Gastrocnemius medialis (tissue), 4 donors: ENCODE results near the gene LCK. TPM values are rescaled to one million over a fixed set of nuclear protein-coding genes. Genes with fewer than 3 reads are reported as not detected.
A peak's percentile ranks its signal among the peaks of the same experiment; 100 is the strongest.

Experiments
- ATAC-seq, 2 donors: fragments of 150-250 bp; one replicate each; pipeline ENCODE4 v1.9.1; 2016
- DNase-seq, 2 donors: peaks; one replicate each; pipeline ENCODE4 v3.0.0-alpha.2; 2019
- H3K27ac ChIP-seq, 4 donors: fragments of 200-600 bp; sonication (generic); 1 replicate in 1 of 4; 2 replicates in 3 of 4; pipeline ENCODE4 v1.5.1; 2016 to 2018; ENCODE audit warnings: mild to moderate bottlenecking in 2 of 4, moderate library complexity in 1 of 4
- H3K27me3 ChIP-seq, 3 donors: fragments of 200-600 bp; sonication (generic) in 2 of 3; 1 replicate in 1 of 3; 2 replicates in 2 of 3; pipeline versions ENCODE4 v1.5.1 to v1.6.0; 2016 to 2019; ENCODE audit warnings: mild to moderate bottlenecking in 1 of 3, moderate library complexity in 1 of 3
- H3K36me3 ChIP-seq, 2 donors: fragments of 200-600 bp; sonication (generic) in 1 of 2; one replicate each; pipeline ENCODE4 v1.5.1; 2017 to 2018
- H3K4me1 ChIP-seq, 2 donors: fragments of 200-600 bp; sonication (generic) in 1 of 2; one replicate each; pipeline ENCODE4 v1.5.1; 2016 to 2017; ENCODE audit warnings: mild to moderate bottlenecking in 2 of 2
- H3K4me3 ChIP-seq, 4 donors: fragments of 200-600 bp; sonication (generic) in 3 of 4; 1 replicate in 1 of 4; 2 replicates in 3 of 4; pipeline ENCODE4 v1.5.1; 2016 to 2019; ENCODE audit warnings: mild to moderate bottlenecking in 2 of 4
- H3K9me3 ChIP-seq, 3 donors: fragments of 200-600 bp; sonication (generic) in 2 of 3; 1 replicate in 1 of 3; 2 replicates in 2 of 3; pipeline ENCODE4 v1.5.1; 2016 to 2019
- POLR2A ChIP-seq, 2 donors: fragments of 450-650 bp; IDR thresholded peaks; one replicate each; pipeline ENCODE4 v1.6.1; 2017; ENCODE audit warnings: antibody characterized with exemption in 2 of 2, mild to moderate bottlenecking in 2 of 2, moderate library complexity in 2 of 2
- in situ Hi-C, 4 donors: fragments of 200-750 bp; cut with MboI; loops; one replicate each; pipeline versions ENCODE4 v1.15.0 to v1.8.0; 2017; ENCODE audit warnings: low sequenced_read_pairs in 4 of 4
- intact Hi-C: fragments of 100-400 bp; cut with DNase I; formaldehyde crosslinking; loops from one replicate; pipeline ENCODE4 v1.15.1; 2023; ENCODE audit warnings: low total_unique reads
- total RNA-seq, 4 donors: library from RNA; depleted of rRNA; stranded (reverse); fragments of >200 nt; gene quantifications; one replicate each; pipeline versions ENCODE4 v1.1.0 to v1.2.3, GENCODE V29; 2016
- TF ChIP-seq, protein P1 (sequence below), 5 experiments: fragments of 450-650 bp in 3 of 5; fragments of 200-600 bp in 2 of 5; sonication (generic) in 2 of 5; IDR thresholded peaks in 4 of 5; conservative IDR thresholded peaks in 1 of 5; 1 replicate in 4 of 5; 2 replicates in 1 of 5; pipeline ENCODE4 v1.5.1; 2016 to 2019; ENCODE audit warnings: antibody characterized with exemption in 5 of 5, mild to moderate bottlenecking in 3 of 5, moderate library complexity in 3 of 5

Gene LCK
- total RNA-seq, 4 donors from 2014 or later, result 0.66 to 1.6 TPM; not detected in 2

DNA sequence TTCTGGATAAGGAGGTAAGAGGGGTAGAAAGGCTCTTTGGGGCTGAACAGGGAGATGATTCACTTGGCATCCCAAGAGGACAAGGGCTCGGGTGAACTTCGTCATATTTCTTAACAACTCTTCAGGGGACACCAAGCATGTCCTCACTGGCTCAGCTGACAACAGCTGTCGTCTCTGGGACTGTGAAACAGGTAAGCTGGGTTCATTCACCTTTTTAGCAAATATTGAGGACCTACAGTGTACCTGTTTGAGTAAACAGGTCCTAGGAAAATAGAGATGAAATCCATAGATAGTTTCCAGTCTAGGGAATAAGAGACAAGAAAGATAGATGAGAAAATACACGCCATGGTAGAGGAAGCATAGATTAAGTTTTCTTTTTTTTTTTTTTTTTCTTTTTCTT lies 26.8 kb upstream of the LCK start:
- H3K4me1 ChIP-seq, result peaks cover 23 to 28% of the 10 kb centered on the region in 2 donors
- H3K27ac ChIP-seq, result peak overlapping the region in 3 of 4 donors; percentile 87 to 97 (median 91)
- H3K27me3 ChIP-seq, result no peaks in the 10 kb centered on the region
- intact Hi-C loops, result loop anchor here (10.0 kb wide), 1 partner anchor 119 kb away; the partner anchor contains the start of gene KPNA6
- no peaks in the 10 kb centered on the region for H3K9me3 ChIP-seq
- DNase-seq (no peak), ATAC-seq (no peak)
- H3K36me3 ChIP-seq, result peaks cover 3 to 62% of the 10 kb centered on the region in 2 donors
- TF ChIP-seq POLR2A (IDR thresholded peaks at IDR 0.05), result no peak
- TF ChIP-seq, protein P1, sequence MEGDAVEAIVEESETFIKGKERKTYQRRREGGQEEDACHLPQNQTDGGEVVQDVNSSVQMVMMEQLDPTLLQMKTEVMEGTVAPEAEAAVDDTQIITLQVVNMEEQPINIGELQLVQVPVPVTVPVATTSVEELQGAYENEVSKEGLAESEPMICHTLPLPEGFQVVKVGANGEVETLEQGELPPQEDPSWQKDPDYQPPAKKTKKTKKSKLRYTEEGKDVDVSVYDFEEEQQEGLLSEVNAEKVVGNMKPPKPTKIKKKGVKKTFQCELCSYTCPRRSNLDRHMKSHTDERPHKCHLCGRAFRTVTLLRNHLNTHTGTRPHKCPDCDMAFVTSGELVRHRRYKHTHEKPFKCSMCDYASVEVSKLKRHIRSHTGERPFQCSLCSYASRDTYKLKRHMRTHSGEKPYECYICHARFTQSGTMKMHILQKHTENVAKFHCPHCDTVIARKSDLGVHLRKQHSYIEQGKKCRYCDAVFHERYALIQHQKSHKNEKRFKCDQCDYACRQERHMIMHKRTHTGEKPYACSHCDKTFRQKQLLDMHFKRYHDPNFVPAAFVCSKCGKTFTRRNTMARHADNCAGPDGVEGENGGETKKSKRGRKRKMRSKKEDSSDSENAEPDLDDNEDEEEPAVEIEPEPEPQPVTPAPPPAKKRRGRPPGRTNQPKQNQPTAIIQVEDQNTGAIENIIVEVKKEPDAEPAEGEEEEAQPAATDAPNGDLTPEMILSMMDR (IDR thresholded peaks at IDR 0.05 in 4 of 5, conservative IDR thresholded peaks at IDR 0.05 in 1 of 5), result no peak
- in situ Hi-C loops, result no loop called here
- no peak overlapping the region for H3K4me3 ChIP-seq

DNA sequence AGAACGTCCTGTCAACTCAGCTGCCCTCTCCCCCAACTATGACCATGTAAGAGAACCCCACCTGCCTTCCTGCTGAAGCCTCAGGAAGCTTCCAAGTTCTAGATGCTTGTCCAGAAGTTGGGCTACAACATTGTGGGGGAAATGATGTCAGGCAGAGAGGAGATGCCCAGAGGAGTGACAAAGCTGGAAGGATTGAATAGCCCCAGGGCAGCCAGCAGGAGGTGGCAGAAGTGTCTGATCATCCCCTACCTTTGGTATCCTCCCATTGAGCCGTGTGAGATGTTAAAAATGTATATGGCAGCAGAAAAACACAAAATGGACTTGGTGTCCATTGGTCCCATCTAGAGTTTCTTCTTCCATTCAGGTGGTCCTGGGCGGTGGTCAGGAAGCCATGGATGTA lies 22.3 kb upstream of the LCK start:
- Histone ChIP-seq H3K9me3 (no peaks in the 10 kb centered on the region), H3K4me3 (no peak overlapping the region), H3K4me1 (peaks cover 3 to 12% of the 10 kb centered on the region in 2 donors), H3K36me3 (peaks cover 3 to 95% of the 10 kb centered on the region in 2 donors), H3K27ac (no peak overlapping the region), H3K27me3 (no peaks in the 10 kb centered on the region)
- intact Hi-C loops (loop anchor here (10.0 kb wide), 1 partner anchor 124 kb away; the partner anchor contains the start of gene KPNA6), in situ Hi-C loops (no loop called here)
- no peak for DNase-seq
- no peak for TF ChIP-seq POLR2A (IDR thresholded peaks at IDR 0.05)
- TF ChIP-seq, protein P1 (IDR thresholded peaks at IDR 0.05 in 4 of 5, conservative IDR thresholded peaks at IDR 0.05 in 1 of 5), result no peak
- ATAC-seq, result no peak

DNA sequence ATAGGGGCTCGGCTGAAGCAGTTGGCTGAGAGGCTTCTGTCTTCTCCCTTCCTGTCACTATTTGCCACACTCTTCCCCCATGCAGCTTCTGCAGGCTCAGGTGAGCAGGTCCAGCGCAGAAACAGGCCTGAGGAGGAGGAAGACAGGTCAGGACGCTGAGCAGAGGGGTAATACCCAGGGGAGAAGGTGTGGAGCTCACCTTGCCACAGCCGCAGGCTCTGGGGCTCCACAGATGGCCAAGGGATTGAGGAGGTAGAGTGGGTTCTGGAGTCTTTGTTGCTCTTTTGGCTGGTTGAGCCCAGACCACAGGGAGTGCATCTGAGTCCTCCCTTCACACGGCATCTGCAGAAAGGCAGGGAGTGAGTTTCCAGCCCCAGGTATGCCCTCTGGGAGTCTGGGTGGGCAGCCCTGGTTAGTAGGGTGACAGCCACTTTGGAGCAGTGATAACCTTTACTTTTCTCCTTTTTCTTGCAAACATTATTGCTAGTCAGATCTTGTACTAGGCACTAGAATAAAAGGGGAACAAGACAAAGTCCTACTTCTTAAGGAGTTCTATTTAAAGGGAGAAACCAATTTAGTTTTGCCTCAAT lies 19.1 kb upstream of the LCK start:
- TF ChIP-seq, protein P1 (IDR thresholded peaks at IDR 0.05 in 4 of 5, conservative IDR thresholded peaks at IDR 0.05 in 1 of 5), result no peak
- TF ChIP-seq POLR2A (IDR thresholded peaks at IDR 0.05), result no peak
- H3K36me3 ChIP-seq, result peaks cover 0 to 64% of the 10 kb centered on the region in 2 donors
- no peaks in the 10 kb centered on the region for H3K9me3 ChIP-seq
- H3K4me3 ChIP-seq, result no peak overlapping the region
- no peak for DNase-seq
- ATAC-seq, result no peak
- no peak overlapping the region for H3K27ac ChIP-seq
- intact Hi-C loops (no loop called here), in situ Hi-C loops (no loop called here)
- H3K4me1 ChIP-seq, result no peaks in the 10 kb centered on the region
- H3K27me3 ChIP-seq, result no peaks in the 10 kb centered on the region

DNA sequence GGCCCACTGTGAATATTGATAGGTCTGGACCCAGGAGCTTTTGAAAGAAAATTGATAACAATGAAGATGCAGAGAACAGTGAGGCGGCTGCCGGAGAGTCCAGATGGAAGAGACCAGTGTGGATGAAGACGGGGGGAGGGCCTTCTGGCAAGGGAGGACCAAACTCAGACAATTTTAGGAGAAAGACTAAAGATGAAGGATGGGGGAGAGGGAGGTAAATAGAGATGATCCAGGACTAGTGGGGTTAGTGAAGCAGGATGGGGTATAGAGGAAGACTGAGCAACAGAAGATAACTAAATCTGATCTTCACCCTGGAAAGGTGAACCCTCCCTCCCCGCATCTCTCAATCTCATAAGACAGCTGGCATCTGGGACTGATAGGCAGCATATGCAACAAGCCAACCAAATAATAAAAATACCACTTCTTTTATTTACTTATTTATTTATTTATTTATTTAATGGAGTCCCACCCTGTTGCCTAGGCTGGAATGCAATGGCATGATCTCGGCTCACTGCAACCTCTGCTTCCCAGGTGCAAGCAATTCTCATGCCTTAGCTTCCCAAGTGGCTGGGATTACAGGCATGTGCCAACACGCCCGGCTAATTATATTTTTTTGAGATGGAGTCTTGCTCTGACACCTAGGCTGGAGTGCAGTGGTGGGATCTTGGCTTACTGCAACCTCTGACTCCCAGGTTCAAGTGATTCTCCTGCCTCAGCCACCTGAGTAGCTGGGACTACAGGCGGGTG lies 18.3 kb upstream of the LCK start:
- Histone ChIP-seq H3K4me3 (no peak overlapping the region), H3K27ac (no peak overlapping the region), H3K36me3 (peaks cover 0 to 56% of the 10 kb centered on the region in 2 donors), H3K9me3 (no peaks in the 10 kb centered on the region), H3K27me3 (no peaks in the 10 kb centered on the region), H3K4me1 (no peaks in the 10 kb centered on the region)
- in situ Hi-C loops (no loop called here), intact Hi-C loops (no loop called here)
- TF ChIP-seq, protein P1 (IDR thresholded peaks at IDR 0.05 in 4 of 5, conservative IDR thresholded peaks at IDR 0.05 in 1 of 5), result no peak
- no peak for TF ChIP-seq POLR2A (IDR thresholded peaks at IDR 0.05)
- ATAC-seq (no peak), DNase-seq (no peak)
